Measurements from ENCODE around the gene LPP. TPM values are rescaled to one million over a fixed set of nuclear protein-coding genes. Genes with fewer than 3 reads are reported as not detected.
A peak's percentile ranks its signal among the peaks of the same experiment; 100 is the strongest.

LPP gene
- total RNA-seq, 1 donor from 2014 or later = 63.6 TPM

DNA sequence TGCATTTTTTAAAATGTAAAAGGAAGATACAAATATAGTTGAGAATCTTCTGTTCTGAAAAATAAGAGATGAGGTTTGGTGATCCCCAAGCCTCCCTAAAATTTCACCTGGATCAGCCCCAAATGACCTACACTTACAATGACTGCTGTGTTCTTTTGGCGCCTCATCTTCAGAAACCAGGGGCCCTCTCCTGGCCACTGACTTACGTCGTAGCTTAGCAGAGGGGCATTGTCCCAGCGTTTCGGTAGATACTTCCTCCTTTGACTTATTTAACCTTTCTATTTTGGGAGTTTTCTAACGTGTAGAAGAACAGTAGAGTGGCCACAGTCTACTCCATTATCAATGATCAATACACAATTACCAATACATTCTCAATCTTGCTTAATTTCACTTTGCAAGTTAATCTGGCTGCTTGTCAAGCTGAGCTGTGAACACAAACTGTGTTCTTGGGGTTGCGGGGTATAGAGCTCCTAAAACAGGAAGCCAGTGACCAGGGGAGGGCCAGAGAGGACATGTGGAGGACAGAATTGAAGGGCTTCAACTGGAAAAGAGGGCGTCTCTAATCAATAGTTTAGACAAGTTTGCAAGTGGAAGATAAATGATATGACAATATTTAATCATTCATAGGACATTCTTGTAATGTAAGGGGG is 419.5 kb downstream of the LPP start:
- DNase-seq (ENCODE audit: low spot score) = no peak
- ATAC-seq = no peak

DNA sequence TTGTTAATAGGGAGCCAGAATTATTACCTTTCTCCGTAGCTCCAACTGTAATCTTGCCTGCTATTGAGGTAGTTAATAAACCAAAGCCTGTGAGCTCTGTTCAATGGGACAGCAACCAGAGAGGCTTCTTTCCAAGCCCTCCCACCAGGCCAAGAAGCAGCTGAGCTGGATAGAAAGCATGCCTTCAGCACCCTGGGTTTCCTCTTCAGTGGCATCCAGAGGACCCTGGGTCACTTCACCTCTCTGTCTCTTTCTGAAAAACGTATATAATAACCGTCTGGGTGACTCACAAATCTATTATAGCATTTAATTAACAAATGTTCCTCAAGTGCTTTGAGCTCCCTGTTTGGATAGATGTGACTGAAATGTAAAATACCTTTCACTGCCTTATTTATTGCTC is 420.0 kb downstream of the LPP start:
- ATAC-seq (no peak), DNase-seq (ENCODE audit: low spot score) (no peak)

DNA sequence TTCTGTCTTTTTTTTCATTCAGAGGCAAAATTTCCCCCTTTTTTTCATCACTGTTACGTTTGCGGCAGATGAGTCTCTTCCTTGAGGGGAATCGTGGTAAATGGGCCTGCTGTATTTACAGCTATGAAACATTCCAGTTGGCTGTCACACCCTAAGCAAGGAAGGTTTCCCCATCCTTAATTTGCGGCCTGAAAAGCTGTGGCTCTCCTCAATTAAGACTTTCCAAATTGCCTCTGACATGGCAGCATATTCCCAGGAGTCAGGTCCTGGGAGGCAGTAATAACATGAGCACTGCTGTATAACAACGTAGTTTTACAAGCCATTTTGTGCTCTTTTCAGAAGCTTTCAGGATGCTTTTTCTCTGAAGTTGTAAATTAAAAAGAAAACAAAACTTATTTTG is 420.9 kb downstream of the LPP start:
- no peak for ATAC-seq
- DNase-seq (ENCODE audit: low spot score) = no peak

DNA sequence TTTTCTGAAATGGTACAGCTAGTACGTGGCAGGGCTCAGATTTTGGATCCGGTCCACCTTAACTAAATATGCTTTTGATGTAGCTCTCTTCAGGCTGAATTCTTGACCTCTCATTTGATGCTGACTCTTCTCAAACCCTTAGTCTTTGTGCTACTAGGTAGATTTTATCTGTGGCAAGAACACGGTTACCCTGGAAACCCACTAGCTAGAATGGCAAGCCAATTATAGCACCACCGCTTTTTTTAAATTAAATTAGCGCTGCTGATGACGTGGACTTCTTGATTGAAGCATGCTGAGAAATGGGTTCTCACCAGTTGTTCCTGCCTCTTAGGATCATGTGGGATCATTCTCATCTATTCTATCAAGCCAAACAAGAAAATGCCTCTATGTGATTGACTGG is 421.5 kb downstream of the LPP start:
- ATAC-seq (no peak), DNase-seq (ENCODE audit: low spot score) (no peak)

DNA sequence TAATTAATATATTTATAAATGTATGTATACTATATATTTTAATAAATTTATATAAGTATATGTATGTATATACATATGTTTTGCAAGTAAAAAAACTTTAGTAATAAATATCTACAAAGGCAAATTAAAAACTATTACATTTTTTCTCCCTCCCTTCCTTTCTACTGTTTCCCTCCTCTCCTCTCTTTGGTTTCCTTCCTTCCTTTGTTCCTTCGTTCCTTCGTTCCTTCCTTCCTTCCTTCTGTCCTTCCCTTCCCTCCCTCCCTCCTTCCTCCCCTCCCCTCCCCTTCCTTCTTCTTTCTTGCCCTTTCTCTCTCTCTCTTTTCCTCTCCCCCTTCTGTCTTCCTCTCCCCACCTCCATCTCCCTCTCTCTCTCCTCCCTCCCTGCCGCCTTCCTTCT is 423.6 kb downstream of the LPP start:
- ATAC-seq (no peak), DNase-seq (ENCODE audit: low spot score) (no peak)

DNA sequence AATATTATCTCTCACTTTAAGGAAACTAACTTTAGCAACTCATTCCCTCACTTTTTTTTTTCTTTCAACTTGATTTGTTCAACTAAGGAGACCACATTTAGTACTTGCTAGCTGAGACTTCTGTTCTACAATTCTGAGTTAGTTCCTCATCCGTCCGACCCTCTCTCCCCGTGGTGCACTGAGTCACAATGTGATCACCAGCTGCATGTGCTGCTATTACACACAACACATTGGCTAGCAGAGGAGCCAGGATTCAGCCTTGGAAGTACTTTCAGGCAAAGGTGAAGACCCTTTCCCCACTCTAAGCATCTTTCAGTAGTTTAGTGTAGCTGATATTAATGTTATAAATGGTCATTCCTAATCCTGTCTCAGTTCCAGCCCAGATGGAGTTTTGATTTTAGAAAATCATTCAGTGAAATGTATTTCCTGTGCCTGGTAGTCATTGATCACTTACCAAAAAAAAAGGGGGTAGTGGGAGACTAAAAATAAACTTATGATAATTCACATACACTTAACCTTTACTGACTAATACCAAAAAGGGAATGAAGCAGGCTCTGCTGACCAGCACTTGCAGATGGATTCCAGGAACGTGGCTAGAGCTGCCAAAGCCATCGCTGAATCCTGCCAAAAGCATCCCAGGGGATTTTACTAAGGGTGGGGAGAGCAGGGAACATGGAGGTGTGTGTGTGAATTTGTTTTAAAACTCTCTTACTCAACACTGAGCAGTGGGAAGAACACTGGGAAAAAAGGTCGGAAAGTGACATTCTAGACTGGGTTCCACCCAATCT is 424.8 kb downstream of the LPP start:
- peak; percentile 33 for ATAC-seq

DNA sequence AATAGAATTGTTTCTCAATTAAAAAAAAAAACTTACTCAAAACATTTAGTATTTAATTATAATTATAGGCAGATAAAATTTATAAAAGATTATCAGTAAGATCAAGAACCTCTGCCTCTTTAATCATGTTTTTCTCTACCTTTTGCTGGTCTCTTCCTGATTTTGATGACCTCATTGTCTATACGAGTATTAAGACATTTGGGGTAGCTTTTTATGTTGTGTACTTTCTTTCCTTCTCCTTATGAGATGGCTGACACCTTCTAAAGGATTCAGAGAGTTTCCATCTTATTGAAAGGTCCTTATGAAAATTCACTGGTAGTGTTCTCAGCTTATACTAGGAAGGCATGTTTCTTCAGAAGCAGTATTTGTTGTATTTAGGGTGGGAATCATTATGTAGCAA is 426.3 kb downstream of the LPP start:
- ATAC-seq (no peak), DNase-seq (ENCODE audit: low spot score) (no peak)

More for the DNA sequence above, 424.8 kb downstream of the LPP start:
- no peak for DNase-seq (ENCODE audit: low spot score)

DNA sequence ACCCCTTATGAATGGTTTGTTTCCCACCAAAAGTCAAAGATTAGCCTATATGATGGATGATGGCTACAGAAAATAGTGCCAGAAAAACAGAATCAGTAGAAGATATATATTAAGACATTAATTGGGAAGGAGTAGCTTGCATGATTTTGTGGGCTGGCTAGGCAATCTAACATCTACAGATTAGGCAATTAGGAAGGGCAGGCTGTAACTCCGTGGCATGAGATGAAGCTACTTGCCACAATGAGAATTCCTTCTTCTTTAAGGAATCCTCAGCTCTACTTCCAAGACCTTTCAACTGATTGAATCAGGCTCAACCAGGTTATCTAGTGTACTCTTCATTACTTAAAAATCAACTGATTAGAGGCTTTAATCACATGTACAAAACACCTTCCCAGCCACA is 426.7 kb downstream of the LPP start:
- DNase-seq (ENCODE audit: low spot score) (no peak), ATAC-seq (no peak)

DNA sequence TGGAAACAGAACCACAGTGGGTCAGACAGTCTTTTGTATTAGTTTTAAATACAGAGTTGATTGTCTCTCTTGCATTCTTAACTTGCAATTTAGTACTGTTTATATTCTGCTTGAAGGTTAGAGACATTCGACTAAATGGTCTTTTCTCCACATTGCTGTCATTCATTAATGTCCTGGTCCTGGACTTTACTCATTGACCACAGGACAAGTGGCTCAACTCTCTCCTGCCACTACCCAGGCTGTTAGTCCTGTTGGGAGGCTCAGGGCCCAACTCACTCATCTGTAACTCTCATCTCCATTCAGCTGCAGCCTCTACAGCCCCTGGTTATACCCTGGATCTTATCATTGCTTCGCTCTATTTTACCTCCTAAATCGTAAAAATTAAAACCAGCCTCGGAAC is 427.4 kb downstream of the LPP start:
- ATAC-seq = peak; percentile 80
- peak; percentile 53 for DNase-seq (ENCODE audit: low spot score)

DNA sequence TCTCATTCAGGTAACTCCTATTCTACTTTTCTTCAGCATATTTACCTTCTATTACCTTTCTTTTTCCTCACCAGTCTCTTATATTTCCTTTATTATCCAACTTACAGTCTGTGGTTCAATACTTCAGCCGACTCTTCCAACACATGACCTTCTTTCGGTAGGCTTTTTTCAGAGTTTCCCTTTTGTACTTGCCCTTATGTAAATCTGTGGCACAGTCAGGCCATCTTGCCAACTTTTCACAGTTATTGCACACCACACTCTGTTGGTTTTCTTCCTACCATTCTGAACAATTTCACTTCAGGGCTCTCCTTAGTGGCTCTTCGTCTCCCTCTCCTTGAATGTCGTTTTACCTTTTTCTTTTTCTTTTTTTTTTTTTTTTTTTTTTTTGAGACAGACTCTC is 427.8 kb downstream of the LPP start:
- ATAC-seq = peak; percentile 43
- DNase-seq (ENCODE audit: low spot score) = no peak

DNA sequence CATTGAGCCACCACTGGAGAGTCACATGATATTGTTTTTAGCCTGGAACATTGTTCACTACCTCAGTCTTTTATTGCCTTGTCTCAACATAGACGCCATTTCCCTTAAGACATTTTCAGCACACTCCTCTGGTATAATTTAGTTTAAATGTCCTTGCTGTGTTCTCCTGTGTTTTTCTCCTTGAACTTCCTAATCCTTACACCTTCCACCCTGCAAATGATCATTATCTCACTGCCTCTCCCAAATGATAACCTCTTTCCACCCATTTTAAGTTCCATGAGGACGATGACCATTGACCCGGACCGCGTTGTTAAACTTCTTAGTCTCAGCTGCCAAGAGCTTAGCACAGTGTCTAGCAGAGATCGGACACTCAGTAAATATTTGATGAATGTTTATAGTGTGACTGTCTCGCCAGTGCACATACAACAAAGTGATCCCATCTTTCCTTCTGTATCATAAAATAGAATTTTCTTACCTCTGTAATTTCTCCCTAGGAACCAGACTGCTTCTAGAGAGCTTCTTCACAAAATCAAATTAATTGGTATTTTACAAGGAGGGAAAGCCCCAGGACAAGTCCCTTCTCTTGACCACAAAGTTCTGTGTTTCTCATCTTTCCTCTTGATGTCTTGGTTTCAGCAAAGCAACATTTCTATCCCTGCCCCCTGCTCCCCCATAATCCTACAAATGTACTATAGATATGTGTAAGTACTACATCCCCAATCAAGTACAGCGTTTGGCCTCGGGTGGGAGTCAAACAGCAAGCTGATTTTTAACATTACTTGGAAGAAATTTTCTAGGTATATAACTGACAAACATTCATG is 429.6 kb downstream of the LPP start:
- ATAC-seq = peak; percentile 74
- DNase-seq (ENCODE audit: low spot score) = peak; percentile 71

DNA sequence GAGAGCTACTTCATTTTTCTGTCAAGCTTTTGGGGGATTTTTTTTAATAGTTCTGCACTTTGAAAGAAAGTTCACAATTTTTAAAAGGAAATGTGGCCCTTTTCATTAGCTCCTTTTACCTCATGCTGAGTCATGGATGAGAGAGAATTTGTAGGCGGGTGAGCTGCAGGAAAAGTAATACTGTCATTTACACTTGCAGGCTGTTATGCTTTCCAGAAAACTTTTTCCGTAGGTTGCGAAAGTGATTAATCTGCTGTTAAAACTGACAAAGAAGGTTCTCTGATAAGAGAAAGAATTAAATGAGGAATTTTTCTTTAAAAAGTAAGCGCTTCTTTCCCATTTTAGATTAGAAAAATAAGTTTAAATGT is 430.2 kb downstream of the LPP start:
- ATAC-seq (peak; percentile 29), DNase-seq (ENCODE audit: low spot score) (no peak)

DNA sequence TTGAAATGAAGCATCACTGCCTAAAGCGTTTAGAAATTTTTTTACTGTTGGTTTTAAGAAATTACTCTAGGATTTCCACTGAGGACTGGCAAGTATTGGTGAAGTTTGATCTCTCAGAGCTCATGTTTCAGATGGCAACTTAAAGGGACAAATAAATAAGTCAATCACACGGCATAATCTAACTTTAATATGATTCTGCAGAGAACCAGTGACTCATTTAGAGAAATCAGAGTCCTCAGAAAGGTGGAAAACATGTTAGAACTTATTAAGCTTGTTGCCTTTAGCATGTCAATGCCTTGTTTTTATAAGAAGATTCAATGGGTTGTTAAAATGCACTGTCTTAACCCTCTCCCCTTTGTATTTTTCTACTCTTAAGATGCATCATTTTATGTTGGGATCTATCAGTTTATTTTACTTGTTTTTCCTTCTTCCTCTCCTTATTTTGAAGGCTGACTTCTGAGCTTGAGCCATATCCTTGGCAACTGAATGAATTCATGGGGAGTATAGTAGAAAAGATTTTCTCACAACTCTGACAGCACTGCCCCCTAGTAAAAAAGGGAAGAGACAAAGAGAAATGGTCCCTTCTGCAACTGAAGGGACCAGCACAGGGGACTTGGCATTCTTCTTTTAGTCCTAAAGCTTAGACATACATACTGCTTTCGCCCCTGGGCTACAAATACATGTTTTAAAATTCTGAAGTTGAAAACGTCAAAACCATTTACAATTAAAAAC is 431.2 kb downstream of the LPP start:
- ATAC-seq = no peak
- no peak for DNase-seq (ENCODE audit: low spot score)

DNA sequence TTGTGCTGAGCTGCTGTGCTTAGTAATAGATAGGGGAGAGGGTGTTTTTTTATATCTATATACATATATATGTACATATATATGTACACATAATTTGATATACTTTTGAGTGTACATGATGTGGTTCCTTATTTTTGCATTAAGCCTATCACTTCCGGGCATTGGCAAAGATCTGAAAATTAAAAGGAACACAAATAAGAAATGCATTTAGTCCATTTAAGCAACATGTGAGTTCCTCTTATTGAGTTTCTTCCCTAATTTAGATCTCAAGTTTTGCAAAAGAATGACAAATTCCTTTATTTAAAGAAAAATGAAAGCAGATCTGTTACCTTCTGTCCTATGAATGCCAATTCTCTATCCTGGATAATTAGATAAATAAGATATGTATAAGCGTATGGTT is 435.1 kb downstream of the LPP start:
- ATAC-seq (no peak), DNase-seq (ENCODE audit: low spot score) (no peak)

DNA sequence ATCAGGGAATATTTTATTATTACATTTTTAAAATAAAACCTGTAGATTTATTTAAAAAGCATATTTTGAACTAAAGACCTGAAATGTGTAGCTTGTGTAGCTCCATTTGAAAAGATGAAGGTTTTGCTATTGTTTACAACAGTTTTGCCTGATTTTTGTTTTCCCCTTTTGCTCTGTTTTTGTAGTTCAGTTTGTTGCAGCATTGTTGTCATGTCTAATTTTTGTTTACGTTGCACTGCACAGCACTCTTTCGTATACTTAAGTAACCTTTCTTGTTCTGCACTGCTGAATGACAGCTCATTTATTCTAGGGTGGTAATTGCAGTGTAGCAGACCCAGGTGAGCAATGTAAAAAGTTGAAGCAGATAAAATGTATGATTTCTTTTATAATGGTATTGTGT is 435.8 kb downstream of the LPP start:
- ATAC-seq = no peak
- no peak for DNase-seq (ENCODE audit: low spot score)

DNA sequence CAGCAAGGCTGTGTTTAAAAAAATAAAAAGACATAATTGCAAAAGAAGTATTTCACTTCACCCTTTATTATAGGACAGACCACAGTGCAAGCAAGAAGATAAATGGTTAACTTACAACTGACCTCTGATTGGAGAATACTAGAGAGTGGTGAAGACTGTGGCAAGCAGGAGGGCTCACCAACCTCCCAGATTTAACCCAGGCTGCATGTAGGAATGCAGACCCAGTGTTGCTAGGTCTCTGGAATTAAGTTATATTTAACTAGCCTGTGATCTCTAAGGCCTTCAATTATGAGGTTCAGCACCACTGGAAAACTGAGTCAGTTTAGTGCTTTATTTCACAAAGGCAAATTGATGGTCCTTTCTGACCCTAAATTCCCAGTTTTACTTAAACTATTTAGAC is 436.6 kb downstream of the LPP start:
- ATAC-seq = no peak
- DNase-seq (ENCODE audit: low spot score) = no peak

DNA sequence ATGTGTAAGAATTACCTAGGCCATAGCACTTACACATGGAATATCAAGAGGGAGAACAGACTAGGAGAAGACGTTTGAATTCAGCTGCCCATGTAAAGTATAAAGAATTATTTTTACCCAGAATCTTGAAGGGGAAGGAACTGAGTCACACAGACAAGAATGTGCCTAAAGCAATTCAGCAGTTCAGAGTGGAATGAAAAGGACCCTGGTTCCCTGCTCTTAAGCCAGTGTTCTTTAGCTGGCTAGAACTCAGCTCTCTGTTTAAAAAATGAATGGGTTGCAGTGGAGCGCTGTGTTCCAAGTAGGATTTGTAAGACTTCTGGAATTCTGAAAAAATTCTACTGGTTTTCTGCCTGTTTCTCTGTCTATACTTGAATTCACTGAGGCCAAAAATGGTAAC is 440.2 kb downstream of the LPP start:
- DNase-seq (ENCODE audit: low spot score) (no peak), ATAC-seq (peak; percentile 30)

DNA sequence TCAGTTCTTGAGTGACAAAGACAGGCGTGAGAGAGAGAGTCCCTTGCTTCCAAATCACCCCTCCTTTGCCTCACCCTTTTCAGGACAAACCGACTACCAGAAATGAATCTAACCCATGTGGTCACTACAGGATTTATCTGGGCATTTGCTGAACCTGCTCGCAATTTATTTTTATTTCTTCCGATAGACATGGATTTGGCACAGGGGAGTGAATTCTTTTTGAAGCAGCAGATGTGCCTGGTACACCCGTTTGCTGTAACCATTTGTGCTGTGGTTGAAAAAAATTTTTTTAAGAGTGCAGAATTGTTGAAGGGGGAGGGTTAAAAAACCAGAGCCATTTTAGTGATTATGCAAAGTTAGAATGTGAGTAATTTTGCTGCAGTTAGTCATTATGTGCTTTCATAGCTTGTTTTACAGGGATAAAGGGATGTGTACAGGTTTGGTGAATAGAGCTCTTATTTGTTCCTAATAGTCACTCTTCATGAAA is 442.0 kb downstream of the LPP start:
- ATAC-seq (no peak), DNase-seq (ENCODE audit: low spot score) (no peak)

DNA sequence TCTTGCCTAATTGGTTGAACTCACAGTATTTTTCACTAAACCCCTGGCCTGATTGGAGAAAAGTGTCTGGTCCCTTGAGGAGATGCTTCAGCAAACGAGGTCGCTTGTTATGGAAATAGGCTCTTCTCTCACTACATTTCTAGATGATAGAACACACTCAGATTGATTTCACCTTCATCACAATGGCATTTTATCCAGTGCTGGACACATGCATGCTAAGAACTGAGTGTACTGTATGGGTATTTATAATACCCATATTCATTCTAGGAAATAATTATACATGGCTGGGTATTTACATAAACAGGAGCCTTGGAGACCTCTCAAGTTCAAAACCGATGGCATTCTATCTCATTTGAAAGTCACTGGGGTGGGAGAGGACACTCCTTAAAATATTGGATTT is 444.9 kb downstream of the LPP start:
- ATAC-seq (no peak), DNase-seq (ENCODE audit: low spot score) (no peak)

DNA sequence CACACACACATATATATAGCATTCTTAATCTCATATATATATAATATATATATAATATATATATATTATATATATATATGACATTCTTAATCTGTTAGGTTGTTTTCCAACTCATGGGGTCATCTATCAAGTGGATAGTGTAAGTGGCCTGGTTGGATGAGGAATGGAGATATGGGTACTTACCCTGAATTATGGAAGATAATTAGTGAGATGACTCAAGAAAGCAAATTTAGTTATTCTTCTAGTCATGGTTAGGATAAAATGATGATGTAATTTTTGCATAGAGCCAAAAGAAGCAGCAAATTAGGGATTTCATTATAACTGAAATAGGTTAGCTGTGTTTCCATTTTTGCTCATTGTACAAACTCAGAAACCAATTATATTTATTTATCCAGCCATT is 448.2 kb downstream of the LPP start:
- DNase-seq (ENCODE audit: low spot score) = no peak
- no peak for ATAC-seq

DNA sequence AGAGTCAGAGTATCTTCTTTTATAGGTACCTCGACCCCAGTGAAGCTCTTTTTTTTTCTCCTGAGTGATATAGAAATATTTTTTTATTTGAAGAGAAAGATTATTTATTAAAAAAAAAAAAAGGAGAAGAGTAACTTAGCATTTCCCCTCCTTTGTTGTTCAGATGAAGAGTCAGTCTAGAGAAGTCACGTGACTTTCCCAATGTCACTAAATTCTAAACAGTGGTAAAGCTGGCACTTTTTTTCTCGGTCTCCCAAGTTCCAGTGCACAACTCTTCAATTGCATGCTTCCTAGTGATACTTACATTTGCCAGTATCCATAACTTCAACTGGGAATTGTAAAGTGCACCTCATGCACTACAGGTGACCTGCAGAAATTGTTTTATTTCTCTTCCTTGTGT is 448.7 kb downstream of the LPP start:
- ATAC-seq (no peak), DNase-seq (ENCODE audit: low spot score) (no peak)

Measured in left lobe of liver (tissue), 2 donors.